Mesodermal cell (in vitro differentiated cells): ENCODE measurements around the gene NCK2.

ENCODE experiments used
- H3K27ac ChIP-seq: 2 replicates; pipeline ENCODE4 v1.7.0; 2013; ENCODE audit warnings: mild to moderate bottlenecking, low read depth, low read length, moderate library complexity; ENCODE audit not compliant: severe bottlenecking
- H3K36me3 ChIP-seq: 2 replicates; pipeline ENCODE4 v1.7.1; 2013; ENCODE audit warnings: mild to moderate bottlenecking, low read length, moderate library complexity; ENCODE audit not compliant: control insufficient read depth, insufficient read depth
- H3K4me1 ChIP-seq: one replicate; pipeline ENCODE4 v1.7.1; 2013; ENCODE audit warnings: mild to moderate bottlenecking, low read length; ENCODE audit not compliant: insufficient read depth, control insufficient read depth, poor library complexity, severe bottlenecking
- H3K4me3 ChIP-seq: 2 replicates; pipeline ENCODE4 v1.7.0; 2013; ENCODE audit warnings: low read length, control low read depth, mild to moderate bottlenecking; ENCODE audit not compliant: insufficient read depth, poor library complexity, severe bottlenecking; ENCODE audit errors: extremely low read depth
- H3K9me3 ChIP-seq: 2 replicates; pipeline ENCODE4 v1.7.1; 2013; ENCODE audit warnings: mild to moderate bottlenecking, low read length, moderate library complexity; ENCODE audit not compliant: control insufficient read depth
- WGBS, 2 experiments: methylation state at CpG; one replicate each; pipeline ENCODE4 v1.1.5; 2013; ENCODE audit warnings: missing lambda C conversion rate in 2 of 2; ENCODE audit not compliant: insufficient coverage in 2 of 2; 5-methylcytosine and 5-hydroxymethylcytosine counted together

The NCK2 gene

DNA sequence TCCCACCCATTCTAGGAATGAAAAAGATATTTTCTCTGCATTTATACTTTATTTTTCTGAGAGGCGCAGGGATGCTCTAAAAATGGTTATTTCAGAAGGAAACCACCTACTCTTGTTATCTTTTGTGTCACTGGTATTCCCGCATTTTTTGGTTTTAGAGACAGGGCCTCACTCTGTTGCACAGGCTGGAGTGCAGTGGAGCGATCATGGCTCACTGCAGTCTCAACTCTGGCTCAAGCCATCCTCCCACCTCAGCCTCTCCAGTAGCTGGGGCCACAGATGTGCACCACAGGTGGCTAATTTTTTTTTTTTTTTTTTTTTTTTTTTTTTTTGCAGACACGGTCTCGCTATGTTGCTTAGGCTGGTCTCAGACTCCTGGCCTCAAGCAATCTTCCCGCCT lies 135.9 kb downstream of the NCK2 start:
- Histone ChIP-seq H3K36me3 (peaks cover 60% of the 10 kb centered on the region), H3K27ac (no peak overlapping the region), H3K4me1 (no peaks in the 10 kb centered on the region), H3K4me3 (no peak overlapping the region), H3K9me3 (peaks cover 7% of the 10 kb centered on the region)
- WGBS, 2 experiments, result 85 to 93% methylated on average over 2 to 6 of the region's 6 CpGs

DNA sequence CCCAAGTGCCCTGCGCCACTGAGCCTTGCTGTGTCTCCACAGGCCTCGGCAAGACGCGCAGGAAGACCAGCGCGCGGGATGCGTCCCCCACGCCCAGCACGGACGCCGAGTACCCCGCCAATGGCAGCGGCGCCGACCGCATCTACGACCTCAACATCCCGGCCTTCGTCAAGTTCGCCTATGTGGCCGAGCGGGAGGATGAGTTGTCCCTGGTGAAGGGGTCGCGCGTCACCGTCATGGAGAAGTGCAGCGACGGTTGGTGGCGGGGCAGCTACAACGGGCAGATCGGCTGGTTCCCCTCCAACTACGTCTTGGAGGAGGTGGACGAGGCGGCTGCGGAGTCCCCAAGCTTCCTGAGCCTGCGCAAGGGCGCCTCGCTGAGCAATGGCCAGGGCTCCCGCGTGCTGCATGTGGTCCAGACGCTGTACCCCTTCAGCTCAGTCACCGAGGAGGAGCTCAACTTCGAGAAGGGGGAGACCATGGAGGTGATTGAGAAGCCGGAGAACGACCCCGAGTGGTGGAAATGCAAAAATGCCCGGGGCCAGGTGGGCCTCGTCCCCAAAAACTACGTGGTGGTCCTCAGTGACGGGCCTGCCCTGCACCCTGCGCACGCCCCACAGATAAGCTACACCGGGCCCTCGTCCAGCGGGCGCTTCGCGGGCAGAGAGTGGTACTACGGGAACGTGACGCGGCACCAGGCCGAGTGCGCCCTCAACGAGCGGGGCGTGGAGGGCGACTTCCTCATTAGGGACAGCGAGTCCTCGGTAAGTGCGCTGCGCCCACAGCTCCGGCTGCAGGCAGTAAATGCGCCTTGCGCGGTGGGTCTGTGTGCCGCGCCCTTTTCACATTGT lies 136.8 kb downstream of the NCK2 start:
- 94 to 97% methylated on average over 79 of the region's 79 CpGs for WGBS, 2 experiments
- Histone ChIP-seq H3K9me3 (peaks cover 7% of the 10 kb centered on the region), H3K4me1 (no peaks in the 10 kb centered on the region), H3K36me3 (peaks cover 58% of the 10 kb centered on the region), H3K4me3 (no peak overlapping the region), H3K27ac (no peak overlapping the region)

DNA sequence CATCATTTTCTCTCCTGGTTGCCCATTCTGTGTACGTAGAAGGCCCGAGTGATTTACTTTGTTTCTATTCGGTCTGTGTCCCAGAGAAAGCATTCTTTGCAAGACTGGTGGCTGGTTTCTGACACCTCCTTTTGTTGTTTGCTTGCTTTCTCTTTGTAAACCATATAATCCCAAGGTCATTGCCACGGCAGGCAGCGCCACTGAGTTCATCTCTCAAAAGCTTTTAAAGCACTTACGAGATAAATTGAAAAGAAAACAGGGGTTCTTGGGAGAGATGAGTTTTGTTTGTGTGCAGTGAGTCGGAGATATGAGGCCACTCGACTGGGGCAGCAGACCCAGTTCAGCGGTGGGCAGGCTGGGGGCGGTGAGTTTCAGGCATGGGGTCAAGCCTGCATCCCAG lies 137.6 kb downstream of the NCK2 start:
- peaks cover 65% of the 10 kb centered on the region for H3K36me3 ChIP-seq
- 87 to 93% methylated on average over 8 to 10 of the region's 10 CpGs for WGBS, 2 experiments
- no peak overlapping the region for H3K4me3 ChIP-seq
- no peak overlapping the region for H3K27ac ChIP-seq
- H3K9me3 ChIP-seq, result peaks cover 7% of the 10 kb centered on the region
- H3K4me1 ChIP-seq, result peaks cover 5% of the 10 kb centered on the region

DNA sequence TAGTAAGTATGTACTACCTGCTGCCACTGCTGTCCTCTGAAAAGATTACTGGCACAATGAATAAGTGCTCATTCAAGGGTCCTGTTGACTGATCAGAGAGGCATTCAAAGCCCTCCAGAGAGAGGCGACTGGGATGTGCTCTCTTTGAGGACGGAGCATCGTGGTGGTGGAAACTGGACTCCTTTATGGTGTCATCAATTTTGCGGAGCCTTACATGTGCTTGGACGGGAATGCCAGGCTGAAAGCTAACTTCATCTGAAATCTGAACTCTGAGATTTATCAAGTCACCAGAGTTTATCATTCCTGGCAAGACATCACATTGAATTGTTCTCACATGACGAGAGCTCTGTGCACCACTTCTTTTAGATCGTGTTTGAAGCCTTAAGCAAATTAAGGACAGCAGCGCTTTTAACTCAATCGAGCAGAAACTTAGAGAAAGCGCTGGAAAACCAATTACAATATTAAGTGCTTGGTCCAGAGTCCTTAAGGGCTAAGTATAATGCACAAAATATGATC lies 138.3 kb downstream of the NCK2 start:
- peaks cover 13% of the 10 kb centered on the region for H3K9me3 ChIP-seq
- WGBS, 2 experiments, result 91 to 98% methylated on average over 10 of the region's 10 CpGs
- no peak overlapping the region for H3K27ac ChIP-seq

DNA sequence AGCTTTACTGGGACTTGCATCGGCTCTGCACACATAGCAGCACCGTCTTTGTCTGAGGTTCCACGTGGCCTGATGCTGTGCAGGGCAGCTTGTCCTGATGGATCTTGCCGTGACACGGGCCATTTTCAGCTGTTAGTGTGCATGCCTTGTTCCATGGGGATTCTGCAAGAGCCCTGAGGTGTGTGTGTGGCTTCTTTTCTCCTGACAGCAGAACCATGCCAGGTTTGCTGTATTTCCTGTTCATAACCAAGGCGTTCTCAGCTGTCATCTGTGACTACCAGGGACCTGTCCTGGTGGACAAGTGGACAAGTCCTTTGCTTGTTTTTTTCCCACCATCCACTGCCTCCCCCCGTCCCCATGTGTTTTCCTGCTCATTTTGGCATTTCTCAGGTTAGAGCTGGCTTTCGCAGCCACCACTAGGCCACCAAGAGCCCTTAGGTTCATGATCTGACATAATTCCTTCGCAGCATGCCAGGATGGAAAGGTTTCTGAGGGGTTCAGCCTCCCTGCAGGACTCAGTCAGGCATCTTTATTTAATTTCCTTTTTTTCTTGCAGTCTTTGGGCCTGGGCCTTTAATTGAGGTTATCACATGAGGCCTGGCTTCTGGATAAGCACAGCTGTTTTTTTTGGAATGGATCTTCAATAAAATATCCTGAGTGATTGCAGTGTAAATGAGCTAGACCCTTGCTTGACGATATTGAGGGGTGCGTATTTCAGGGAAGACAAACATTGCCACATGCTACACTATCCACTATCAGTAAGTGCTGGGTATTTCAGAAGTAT lies 139.4 kb downstream of the NCK2 start:
- Histone ChIP-seq H3K4me3 (no peak overlapping the region), H3K4me1 (peaks cover 5% of the 10 kb centered on the region), H3K36me3 (peaks cover 66% of the 10 kb centered on the region), H3K27ac (no peak overlapping the region), H3K9me3 (peaks cover 17% of the 10 kb centered on the region)
- WGBS, 2 experiments, result 95 to 99% methylated on average over 8 of the region's 11 CpGs

More for the DNA sequence above, 138.3 kb downstream of the NCK2 start:
- Histone ChIP-seq H3K36me3 (peaks cover 66% of the 10 kb centered on the region), H3K4me3 (no peak overlapping the region), H3K4me1 (peaks cover 5% of the 10 kb centered on the region)

DNA sequence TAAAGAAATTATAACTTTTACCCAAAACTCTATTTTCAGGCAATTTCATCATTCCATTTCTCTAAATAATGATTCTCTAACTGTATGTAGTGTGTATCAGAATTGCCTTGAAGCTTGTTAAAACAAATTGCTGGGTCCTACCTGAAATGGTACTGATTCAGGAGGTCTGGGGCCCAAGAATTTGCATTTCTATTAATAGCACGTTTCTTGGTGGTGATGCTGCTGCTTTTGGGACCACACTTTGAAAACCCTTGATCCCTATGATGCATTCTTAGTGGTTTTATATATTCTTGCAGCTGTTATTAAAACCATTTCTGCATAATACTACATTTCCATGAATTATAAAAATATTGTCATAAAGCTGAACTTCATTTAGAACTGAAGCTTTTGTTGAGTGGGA lies 140.7 kb downstream of the NCK2 start:
- Histone ChIP-seq H3K4me3 (no peak overlapping the region), H3K4me1 (peaks cover 5% of the 10 kb centered on the region), H3K36me3 (peaks cover 67% of the 10 kb centered on the region), H3K9me3 (peaks cover 17% of the 10 kb centered on the region), H3K27ac (no peak overlapping the region)
- no CpG with 5 or more reads among the region's 1 CpG for WGBS, 2 experiments

DNA sequence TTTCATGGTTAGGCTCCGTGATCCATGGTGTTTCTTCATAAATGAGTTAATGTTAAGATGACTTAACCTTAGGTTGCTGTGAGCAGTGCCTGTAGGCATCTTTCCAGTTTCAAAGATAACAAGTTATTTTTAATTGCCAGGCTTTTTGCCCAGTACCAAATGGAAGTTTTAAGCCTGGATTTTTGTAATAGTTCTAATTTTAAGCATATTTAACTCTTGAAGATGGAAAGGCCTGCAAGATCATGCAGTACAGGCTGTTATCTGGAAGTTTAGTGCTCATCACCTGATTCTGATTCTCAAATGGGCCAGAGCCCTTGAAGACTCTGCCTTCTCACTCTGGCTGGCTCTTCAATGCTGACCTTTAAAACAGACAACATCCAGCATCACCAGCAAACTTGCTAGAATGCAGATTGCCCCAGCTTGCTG lies 141.3 kb downstream of the NCK2 start:
- Histone ChIP-seq H3K4me3 (no peak overlapping the region), H3K9me3 (peaks cover 17% of the 10 kb centered on the region), H3K27ac (no peak overlapping the region), H3K36me3 (peaks cover 70% of the 10 kb centered on the region), H3K4me1 (peaks cover 5% of the 10 kb centered on the region)
- no CpG with 5 or more reads among the region's 1 CpG for whole genome bisulfite sequencing, 2 experiments

DNA sequence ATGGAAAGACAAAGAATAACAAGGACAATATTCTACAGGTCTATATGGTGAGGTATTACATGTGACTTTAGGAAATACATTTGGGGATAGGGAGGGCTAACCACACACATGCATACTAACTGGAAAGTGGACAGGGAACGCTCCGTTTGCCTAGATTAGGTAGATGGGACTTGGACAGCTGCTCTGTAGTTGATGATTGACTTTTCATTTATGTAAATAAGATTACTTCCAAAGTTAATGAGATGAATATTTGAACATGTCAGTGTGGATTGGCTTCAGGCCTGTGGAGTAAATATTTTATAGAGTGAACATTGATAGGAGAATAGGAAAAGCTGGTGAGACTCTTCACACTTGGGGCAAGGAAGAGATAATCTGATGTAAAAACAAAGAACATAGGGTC lies 142.0 kb downstream of the NCK2 start:
- no CpG with 5 or more reads among the region's 2 CpGs for WGBS, 2 experiments
- peaks cover 68% of the 10 kb centered on the region for H3K36me3 ChIP-seq

DNA sequence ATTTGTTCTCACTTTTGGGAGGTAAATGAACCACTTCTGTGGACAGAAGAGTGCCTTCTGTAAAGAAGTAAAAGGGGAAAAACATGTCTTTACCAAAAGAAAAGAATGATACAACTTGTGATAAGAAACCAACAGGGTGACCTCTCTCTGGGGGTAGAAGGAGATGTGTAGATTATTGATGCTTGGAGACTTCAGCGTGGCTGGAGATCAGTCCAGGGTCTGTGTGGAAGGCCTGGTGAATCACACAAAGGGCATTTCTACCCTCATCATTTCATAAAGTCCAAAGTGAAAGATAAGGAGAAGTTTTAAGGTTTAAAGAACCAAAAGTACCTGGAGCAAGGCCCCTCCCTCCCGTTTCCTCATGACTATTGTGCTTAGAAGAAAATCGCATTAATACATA lies 142.5 kb downstream of the NCK2 start:
- H3K9me3 ChIP-seq, result peaks cover 17% of the 10 kb centered on the region
- no peak overlapping the region for H3K4me3 ChIP-seq
- peaks cover 5% of the 10 kb centered on the region for H3K4me1 ChIP-seq
- WGBS, 2 experiments, result 92% methylated on average over 2 of the region's 3 CpGs; no CpG with 5 or more reads in 1 of the 2 experiments
- peaks cover 63% of the 10 kb centered on the region for H3K36me3 ChIP-seq
- no peak overlapping the region for H3K27ac ChIP-seq

More for the DNA sequence above, 142.0 kb downstream of the NCK2 start:
- Histone ChIP-seq H3K4me1 (peaks cover 5% of the 10 kb centered on the region), H3K9me3 (peaks cover 17% of the 10 kb centered on the region), H3K27ac (no peak overlapping the region), H3K4me3 (no peak overlapping the region)

DNA sequence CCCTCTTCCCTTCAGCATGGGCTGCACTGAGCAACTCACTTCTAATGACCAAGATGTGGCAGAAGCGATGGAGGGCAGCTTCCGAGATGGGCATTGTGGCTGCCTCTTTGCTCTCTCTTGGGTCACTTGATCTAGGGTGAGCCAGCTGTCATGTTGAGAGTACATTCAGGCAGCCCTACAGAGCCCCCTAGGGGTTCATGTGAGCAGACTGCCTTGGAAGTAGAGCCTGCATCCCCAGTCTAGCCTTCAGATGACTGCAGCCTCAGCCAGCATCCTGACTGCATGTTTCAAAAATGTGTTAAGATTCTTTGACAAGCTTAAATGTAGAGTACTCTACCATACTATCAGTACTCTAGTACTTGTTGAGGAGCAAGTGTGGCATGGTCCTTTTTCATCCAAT lies 143.9 kb downstream of the NCK2 start:
- WGBS, 2 experiments, result 100% methylated on average over 2 of the region's 2 CpGs
- Histone ChIP-seq H3K36me3 (peaks cover 65% of the 10 kb centered on the region), H3K9me3 (peaks cover 17% of the 10 kb centered on the region), H3K27ac (no peak overlapping the region), H3K4me3 (no peak overlapping the region), H3K4me1 (peaks cover 5% of the 10 kb centered on the region)
